NCI-H2196 treated with DMSO at 0.1 percent for 48 hours (cell line): Measurements from ENCODE around the gene MAP1LC3B2.

Experiments used
- DNase-seq: peaks from one replicate; lab custom pipeline; 2025; ENCODE audit not compliant: unreplicated experiment; lab: John Stamatoyannopoulos, UW

The MAP1LC3B2 gene

DNA sequence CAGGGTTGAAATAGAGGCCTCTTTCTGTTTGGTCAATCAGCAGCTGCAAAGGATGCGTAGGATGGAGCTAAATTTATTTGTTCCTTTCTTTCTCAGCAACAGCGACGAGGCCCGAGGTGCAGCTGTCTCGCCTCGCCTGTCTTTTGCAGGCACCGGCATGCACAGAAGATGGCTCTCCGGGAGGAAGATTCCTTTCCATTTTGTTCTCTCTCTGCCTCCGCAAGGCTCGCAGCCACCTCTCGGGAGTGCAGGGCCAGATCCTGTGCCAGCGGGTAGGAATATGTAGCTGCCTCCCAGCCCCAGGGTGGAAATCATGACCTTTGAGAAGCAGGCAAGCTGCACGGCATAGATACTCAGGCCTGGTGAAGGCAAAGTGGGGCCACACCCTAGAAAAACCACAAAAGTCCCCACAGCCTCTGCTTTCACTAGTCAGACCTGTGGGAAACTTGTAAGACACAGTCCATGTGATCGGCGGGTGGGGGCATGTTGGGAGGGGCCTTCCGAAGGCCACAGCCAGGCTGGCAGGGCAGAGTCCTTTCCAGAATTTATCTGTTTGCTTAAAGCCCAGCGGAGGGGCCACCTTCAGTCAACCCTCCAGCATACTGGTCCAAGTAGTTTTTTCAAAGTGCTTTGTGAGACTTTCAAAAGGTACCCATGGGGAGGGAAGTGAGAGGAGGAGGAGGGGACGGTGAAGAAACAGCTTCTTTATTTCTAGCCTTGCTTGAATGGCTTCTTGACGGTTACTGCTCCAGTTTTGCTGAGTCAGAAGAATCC lies at the start of gene MAP1LC3B2:
Gene MAP1LC3B2 (plus strand): TSS at position 220 of the 774 bp plus-strand sequence. CDS start 16,562 bp downstream, outside the sequence.
- DNase-seq = no peak

DNA sequence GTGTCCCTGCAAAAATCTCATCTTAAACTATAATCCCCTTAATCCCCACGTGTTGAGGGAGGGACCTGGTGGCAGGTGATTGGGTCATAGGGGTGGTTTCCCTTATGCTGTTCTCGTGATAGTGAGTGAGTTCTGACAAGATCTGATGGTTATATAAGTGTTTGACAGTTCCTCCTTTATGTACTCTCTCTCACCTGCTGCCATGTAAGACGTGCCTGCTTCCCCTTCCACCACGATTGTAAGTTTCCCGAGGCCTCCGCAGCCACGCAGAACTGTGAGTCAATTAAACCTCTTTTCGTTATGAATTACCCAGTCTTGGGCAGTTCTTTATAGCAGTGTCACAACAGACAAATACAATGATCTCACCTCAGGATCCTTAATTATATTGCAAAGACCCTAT lies 45.2 kb upstream of the MAP1LC3B2 start:
- DNase-seq = no peak

GRCh38 chr12:116515684-116516083 lies 43.5 kb upstream of the MAP1LC3B2 start:
- no peak for DNase-seq

DNA sequence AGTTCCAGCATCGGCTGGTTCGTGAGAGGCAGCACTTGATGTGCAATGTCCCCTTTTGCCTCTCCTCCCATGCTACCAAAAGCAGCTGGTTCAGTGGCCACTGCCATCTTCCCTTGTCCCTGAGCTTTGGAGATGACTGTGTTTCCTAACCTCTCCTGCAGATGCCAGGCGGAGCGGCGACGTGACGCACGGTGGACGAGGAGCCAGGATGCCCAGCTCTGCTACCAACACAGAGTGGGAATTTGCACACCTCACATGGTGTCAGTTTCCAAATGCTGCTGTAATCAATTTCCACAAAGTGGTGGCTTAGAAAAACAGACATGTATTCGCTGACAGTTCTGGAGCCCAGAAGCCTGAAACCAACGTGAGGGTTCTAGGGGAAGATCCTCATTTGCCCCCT lies 42.5 kb upstream of the MAP1LC3B2 start:
- DNase-seq = no peak

DNA sequence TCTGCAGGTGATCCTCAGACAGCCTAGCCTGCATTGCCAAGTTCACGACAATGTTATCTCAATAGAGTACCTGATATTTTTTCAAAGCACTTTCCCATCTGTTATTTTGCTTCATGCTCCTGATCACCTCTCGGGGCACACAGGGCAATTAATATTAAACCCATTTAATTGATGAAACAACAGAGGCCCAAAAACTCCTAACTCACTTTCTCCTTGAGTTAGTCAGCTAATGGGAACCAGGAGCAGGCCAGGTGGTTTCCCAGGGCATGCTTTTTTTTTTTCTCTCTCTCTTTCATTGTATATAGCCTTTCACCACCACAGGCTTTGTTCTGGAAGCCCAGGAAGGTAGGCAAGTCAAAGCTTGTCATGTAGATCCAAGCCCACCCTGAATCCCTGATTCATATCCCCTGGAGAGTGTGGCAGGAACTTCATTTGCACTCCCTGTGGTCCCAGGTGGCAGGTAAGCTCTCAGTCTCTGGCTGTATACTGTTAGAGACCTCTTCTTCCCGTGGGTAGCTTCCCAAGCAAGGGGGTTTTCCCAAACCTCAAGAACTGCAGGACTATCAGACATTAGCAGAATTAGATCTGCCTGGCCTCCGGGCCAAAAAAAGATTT lies 41.6 kb upstream of the MAP1LC3B2 start:
- DNase-seq = no peak

DNA sequence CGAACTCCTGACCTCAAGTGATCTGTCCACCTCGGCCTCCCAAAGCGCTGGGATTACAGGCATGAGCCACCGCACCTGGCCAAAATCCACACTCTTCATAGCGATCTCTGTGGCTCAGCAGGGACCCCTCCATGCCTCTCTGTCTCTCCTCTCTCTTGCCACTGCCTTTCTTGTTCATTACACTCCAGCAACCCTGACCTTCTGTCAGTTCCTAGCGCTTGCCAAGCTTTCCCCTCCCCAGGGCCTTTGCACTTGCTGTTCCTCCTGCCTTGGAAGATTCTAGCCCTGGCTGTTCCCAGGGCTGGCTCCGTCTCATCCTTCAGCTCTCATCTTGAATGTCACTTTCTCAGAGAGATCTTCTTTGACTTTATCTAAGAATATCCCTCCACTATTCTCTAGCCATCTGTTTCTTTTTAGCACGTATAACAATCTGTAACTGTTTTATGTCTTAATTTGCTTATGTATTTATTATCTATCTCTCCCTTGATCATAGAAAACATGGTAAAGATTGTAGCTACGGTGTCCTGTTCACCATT lies 38.9 kb upstream of the MAP1LC3B2 start:
- DNase-seq = no peak

- no peak for DNase-seq
Measured at GRCh38 chr12:116520801-116521471, 38.2 kb upstream of the MAP1LC3B2 start.

GRCh38 chr12:116524311-116524710 lies 34.9 kb upstream of the MAP1LC3B2 start:
- DNase-seq = no peak

GRCh38 chr12:116524964-116525379 lies 34.2 kb upstream of the MAP1LC3B2 start:
- no peak for DNase-seq

- DNase-seq = no peak
Measured at GRCh38 chr12:116525418-116526001, 33.7 kb upstream of the MAP1LC3B2 start.

DNA sequence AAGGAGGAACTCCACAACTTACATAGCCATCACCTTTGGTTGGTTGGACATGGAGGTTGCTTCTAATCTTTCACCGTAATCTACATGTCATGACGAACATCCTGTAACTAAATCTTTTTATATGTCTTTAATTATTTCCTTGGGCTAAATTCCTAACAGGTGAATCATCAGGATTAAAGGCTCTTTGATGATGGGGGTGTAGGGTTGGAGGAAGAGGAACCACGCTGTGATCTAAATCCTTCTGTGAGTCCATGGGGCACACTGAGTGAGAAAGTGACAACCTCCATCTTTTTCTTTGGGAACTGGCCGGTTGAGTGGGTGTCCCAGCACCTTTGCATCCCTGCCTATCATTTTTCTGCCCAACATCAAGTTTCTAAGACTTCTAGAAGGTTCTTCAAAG lies 31.1 kb upstream of the MAP1LC3B2 start:
- no peak for DNase-seq

GRCh38 chr12:116528498-116528897 lies 30.7 kb upstream of the MAP1LC3B2 start:
- DNase-seq = no peak

DNA sequence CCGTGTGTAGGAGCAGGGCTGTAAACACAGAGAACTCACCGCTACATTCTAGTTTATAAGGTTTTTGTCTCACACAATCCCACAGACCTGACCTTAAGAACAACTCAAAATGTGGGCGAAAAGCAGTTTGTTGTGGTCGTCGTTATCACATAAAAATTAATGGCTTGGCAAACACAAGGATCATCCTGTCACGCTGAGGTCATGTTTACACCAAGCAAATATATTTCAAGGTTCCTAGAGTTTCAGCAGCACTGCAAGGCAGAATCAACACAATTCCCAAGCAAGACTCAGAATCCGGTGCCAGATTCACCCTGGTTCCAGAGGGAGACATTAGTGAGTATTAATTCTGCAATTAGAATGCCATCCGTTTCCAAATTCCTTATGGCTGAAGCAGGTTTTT lies 30.1 kb upstream of the MAP1LC3B2 start:
- DNase-seq = peak; percentile 31

- DNase-seq = no peak
Measured at GRCh38 chr12:116529686-116530085, 29.5 kb upstream of the MAP1LC3B2 start.

DNA sequence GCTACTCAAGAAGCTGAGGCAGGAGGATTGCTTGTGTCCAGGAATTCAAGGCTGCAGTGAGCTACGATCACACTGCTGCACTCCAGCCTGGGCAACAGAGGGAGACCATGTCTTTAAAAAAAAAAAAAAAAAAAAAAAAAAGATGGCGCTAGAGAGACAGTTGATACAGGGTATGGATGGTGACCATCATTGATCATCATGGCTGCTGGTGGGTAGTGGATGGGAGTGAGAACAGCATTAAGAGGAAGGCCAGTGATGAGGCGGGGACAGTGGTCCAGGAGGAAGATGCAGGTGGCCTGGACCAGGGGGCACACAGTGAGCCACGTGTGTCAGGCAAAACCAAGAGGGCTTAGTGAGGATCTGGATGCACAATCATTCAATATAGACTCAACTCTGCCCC lies 26.8 kb upstream of the MAP1LC3B2 start:
- DNase-seq = no peak

DNA sequence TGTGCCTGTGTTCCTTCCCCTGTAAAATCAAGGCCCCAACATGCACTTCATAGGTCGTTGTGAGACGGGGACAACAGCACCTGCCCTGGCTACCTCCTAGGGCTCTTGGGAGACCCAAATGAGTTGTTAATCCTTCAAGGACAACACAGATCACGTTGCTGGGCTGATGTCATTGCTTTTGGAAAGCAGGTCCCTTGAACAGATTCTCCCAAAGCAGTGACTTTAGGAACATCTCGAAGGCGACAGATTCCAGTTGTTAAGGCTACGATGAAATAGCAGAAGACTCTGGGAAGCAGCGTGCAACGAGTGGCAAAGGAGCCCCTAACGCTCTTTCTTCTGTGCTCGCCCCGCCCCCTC lies 26.2 kb upstream of the MAP1LC3B2 start:
- no peak for DNase-seq

- DNase-seq = peak; percentile 85
Measured at GRCh38 chr12:116533343-116534251, 25.6 kb upstream of the MAP1LC3B2 start.

DNA sequence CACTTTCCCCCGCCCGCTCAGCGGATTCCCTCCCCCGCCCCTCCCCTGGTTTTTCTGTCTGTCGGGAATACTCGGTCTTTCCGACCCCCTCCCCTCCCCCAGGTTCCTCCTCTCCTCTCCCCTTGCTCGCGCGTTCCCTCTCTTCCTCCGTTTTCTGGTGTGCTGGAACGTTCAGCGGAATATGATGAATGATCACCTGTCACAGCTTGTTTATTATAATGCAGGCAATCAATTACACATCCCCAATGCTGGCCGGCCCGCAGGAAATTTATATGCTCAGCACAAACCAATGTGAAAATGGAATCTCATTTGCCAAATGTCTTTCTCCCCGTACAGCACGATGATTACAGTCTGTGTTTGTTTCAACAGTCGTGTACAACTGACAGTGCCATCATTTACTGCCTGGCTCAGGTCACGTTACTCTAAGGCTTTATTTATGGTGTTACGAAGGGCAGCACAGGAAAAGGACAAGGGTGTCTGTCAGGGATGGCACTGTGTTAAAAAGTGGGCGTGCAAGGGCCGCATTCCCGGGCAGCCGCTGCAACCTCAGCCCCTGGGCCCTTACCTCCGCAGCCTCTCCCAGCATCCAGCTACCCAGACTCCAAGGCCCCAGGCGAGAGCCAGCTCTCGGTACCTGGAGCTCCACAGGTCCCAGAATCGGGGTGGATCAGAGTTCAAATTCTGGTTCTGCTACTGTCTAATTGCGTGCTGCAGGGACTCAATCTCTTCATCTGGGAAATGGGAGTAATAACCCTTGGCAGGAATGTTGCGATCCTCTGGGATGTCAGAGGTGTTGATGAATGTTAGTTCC lies 24.7 kb upstream of the MAP1LC3B2 start:
- no peak for DNase-seq

DNA sequence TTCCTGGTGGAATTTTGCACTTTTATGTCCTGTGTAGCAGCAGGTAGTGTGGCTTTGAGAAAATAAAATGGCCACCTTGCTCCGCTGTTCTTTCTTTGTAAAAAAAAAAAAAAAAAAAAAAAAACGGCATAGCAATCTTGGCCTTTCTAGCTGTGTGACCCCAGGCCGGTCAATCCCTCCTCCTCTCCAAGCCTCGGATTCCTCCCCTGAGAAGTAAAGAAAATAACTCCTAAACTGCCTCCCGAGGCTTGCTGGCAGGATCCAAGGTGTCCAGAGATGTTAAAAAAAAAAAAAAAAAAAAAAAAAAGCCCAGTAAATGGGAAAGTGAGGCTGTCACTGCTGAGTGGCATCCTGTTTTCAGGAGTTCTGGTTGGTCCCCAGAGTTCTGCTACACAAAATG lies 23.9 kb upstream of the MAP1LC3B2 start:
- no peak for DNase-seq
